Gastrocnemius medialis (tissue), 4 donors: ENCODE measurements around the gene TBCK.

ENCODE experiments used
- POLR2A ChIP-seq, 2 donors: fragments of 450-650 bp; IDR thresholded peaks; one replicate each; pipeline ENCODE4 v1.6.1; 2017; ENCODE audit warnings: antibody characterized with exemption in 2 of 2, mild to moderate bottlenecking in 2 of 2, moderate library complexity in 2 of 2
- TF ChIP-seq, protein P1 (sequence below), 5 experiments: fragments of 450-650 bp in 3 of 5; fragments of 200-600 bp in 2 of 5; sonication (generic) in 2 of 5; IDR thresholded peaks in 4 of 5; conservative IDR thresholded peaks in 1 of 5; 1 replicate in 4 of 5; 2 replicates in 1 of 5; pipeline ENCODE4 v1.5.1; 2016 to 2019; ENCODE audit warnings: antibody characterized with exemption in 5 of 5, mild to moderate bottlenecking in 3 of 5, moderate library complexity in 3 of 5

DNA sequence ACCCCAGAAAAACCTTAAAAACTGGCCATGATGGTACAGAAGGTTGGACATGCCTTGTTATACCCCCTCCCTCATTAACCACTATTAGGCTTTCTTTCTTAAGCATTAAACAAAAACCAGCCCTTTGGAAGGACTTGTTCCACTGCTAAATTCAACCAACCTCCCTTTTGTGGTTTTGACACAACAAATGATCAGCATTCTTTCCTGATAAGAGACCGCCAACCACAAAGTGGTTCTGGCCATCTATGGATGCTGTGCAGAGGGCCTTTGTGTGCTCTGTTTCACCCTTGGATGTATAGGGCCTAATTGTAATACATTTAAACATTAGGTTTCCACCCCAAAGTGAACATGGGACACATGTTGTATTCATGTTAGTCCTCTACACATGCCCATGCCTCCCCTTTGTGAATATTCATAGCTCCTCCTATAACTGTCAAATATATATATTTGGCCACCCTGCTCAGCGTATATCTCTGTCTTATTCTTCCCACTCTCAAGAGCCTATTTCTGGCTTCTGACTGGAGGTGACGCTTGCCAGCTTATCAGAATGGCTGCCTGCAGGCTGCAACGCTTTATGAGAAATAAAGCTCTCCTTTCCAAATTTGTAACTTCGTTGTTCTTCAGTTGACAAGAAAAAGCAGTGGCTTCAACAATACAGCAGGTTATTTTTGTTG, 294.1 kb downstream of the TBCK start:
- TF ChIP-seq, protein P1, sequence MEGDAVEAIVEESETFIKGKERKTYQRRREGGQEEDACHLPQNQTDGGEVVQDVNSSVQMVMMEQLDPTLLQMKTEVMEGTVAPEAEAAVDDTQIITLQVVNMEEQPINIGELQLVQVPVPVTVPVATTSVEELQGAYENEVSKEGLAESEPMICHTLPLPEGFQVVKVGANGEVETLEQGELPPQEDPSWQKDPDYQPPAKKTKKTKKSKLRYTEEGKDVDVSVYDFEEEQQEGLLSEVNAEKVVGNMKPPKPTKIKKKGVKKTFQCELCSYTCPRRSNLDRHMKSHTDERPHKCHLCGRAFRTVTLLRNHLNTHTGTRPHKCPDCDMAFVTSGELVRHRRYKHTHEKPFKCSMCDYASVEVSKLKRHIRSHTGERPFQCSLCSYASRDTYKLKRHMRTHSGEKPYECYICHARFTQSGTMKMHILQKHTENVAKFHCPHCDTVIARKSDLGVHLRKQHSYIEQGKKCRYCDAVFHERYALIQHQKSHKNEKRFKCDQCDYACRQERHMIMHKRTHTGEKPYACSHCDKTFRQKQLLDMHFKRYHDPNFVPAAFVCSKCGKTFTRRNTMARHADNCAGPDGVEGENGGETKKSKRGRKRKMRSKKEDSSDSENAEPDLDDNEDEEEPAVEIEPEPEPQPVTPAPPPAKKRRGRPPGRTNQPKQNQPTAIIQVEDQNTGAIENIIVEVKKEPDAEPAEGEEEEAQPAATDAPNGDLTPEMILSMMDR (IDR thresholded peaks at IDR 0.05 in 4 of 5, conservative IDR thresholded peaks at IDR 0.05 in 1 of 5), result no peak
- no peak for TF ChIP-seq POLR2A (IDR thresholded peaks at IDR 0.05)
